ENCODE measurements around the gene ITGAD. TPM values are rescaled to one million over a fixed set of nuclear protein-coding genes. Genes with fewer than 3 reads are reported as not detected.
"Not testable (repeated sequence)": the region's sequence is repeated elsewhere in the genome, so short reads cannot be mapped to it uniquely, and the experiment has no call there.

ITGAD gene
- total and polyA plus RNA-seq, 2 donors (not counting 3 experiments of a cell fraction or from before 2014, with no cell fraction given) = not detected

DNA sequence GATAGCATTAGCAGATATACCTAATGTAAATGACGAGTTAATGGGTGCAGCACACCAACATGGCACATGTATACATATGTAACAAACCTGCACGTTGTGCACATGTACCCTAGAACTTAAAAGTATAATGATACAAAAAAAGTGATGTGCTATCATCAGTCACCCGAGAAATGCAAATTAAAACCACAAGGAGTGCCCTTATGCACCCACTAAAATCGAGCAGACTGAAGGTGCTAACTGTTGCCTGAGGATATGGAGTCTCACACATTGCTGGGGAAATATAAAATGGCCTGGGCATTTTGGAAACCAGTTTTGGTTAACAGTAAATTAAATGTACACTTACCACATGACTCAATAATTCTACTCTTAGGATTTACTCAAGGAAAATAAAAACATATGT is 45.9 kb downstream of the ITGAD start:
- FAIRE-seq; H3K27ac ChIP-seq (ENCODE audit: insufficient read depth, low read depth, low read length); H3K9ac ChIP-seq (replicated peaks; ENCODE audit: extremely low read depth, insufficient read depth, low read length); BruUV-seq (replicated peaks); dilution Hi-C loops (cut with MboI; ENCODE audit: extremely low pct_ligation_motif_present, low sequenced_read_pairs); intact Hi-C loops (cut with micrococcal nuclease); H3K4me2 ChIP-seq (ENCODE audit: insufficient read depth, low read length); DNase-seq (ENCODE audit: low read depth, low spot score); H3K79me2 ChIP-seq (ENCODE audit: control insufficient read depth, insufficient read depth, low read length); H3K4me3 ChIP-seq (replicated peaks in 1 of 3; ENCODE audit: insufficient read depth in 1 of 3, low read depth in 1 of 3, low read length in 3 of 3); H4K20me1 ChIP-seq (replicated peaks; ENCODE audit: control insufficient read depth, extremely low read depth, insufficient read depth, low read length); H2AFZ ChIP-seq (ENCODE audit: low read depth, low read length); H3K9me3 ChIP-seq (replicated peaks; ENCODE audit: control insufficient read depth, insufficient read depth, low read length); H3K4me1 ChIP-seq (ENCODE audit: control insufficient read depth, extremely low read depth, insufficient read depth, low read length); H3K36me3 ChIP-seq (ENCODE audit: control insufficient read depth in 2 of 2, extremely low read depth in 1 of 2, insufficient read depth in 2 of 2, low read length in 2 of 2); H3K9me1 ChIP-seq (replicated peaks; ENCODE audit: control insufficient read depth, extremely low read depth, insufficient read depth, low read length): not testable (repeated sequence)
- ChIA-PET POLR2A (interaction anchor here (1.1 kb wide), 1 partner anchor 322 kb away, joined by 3 read pairs; no protein-coding TSS in a partner anchor), CTCF (interaction anchor here (2.4 kb wide), 1 partner anchor 9 kb away, joined by 7 read pairs; no protein-coding TSS in a partner anchor)
- peaks cover 3 to 11% of the 10 kb centered on the region in 2 experiments for H3K27me3 ChIP-seq (ENCODE audit: control insufficient read depth in 2 of 2, insufficient read depth in 2 of 2, low read length in 2 of 2)

DNA sequence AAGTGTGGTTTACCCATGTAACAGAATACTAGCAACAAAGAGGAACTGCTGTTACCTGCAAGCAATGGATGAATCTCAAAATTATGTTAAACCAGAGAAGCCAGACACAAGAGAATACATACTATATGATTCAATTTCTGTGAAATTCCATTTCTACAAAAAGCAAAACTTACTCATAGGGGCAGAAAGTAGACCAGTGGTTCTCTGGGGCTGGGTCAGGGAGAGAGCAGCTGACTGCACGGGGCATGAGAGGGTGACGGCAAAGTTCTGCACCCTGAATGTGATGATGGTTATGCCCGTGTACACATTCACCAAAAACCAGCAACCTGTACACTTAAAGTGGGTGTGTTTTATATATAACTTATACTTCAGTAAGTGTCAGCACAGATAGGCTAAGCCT is 46.4 kb downstream of the ITGAD start:
- Histone ChIP-seq H3K27me3 (ENCODE audit: control insufficient read depth in 2 of 2, insufficient read depth in 2 of 2, low read length in 2 of 2) (peaks cover 3 to 11% of the 10 kb centered on the region in 2 experiments), H3K4me3 (replicated peaks in 1 of 3; ENCODE audit: insufficient read depth in 1 of 3, low read depth in 1 of 3, low read length in 3 of 3) (no peak overlapping the region), H3K27ac (ENCODE audit: insufficient read depth, low read depth, low read length) (no peak overlapping the region), H3K79me2 (ENCODE audit: control insufficient read depth, insufficient read depth, low read length) (no peaks in the 10 kb centered on the region), H3K9me3 (replicated peaks; ENCODE audit: control insufficient read depth, insufficient read depth, low read length) (no peaks in the 10 kb centered on the region), H4K20me1 (replicated peaks; ENCODE audit: control insufficient read depth, extremely low read depth, insufficient read depth, low read length) (no peaks in the 10 kb centered on the region), H2AFZ (ENCODE audit: low read depth, low read length) (no peak overlapping the region), H3K9ac (replicated peaks; ENCODE audit: extremely low read depth, insufficient read depth, low read length) (no peak overlapping the region), H3K36me3 (ENCODE audit: control insufficient read depth in 2 of 2, extremely low read depth in 1 of 2, insufficient read depth in 2 of 2, low read length in 2 of 2) (no peaks in the 10 kb centered on the region), H3K4me1 (ENCODE audit: control insufficient read depth, extremely low read depth, insufficient read depth, low read length) (no peaks in the 10 kb centered on the region), H3K4me2 (ENCODE audit: insufficient read depth, low read length) (no peak overlapping the region), H3K9me1 (replicated peaks; ENCODE audit: control insufficient read depth, extremely low read depth, insufficient read depth, low read length) (no peaks in the 10 kb centered on the region)
- no peak for DNase-seq (ENCODE audit: low read depth, low spot score)
- FAIRE-seq = no peak
- intact Hi-C loops (cut with micrococcal nuclease) = no loop called here
- CTCF ChIA-PET = interaction anchor here (1.2 to 2.4 kb wide), 2 partner anchors 9 to 455 kb away, joined by 6 to 7 read pairs; no protein-coding TSS in a partner anchor
- POLR2A ChIA-PET = interaction anchor here (1.1 kb wide), 1 partner anchor 323 kb away, joined by 3 read pairs; no protein-coding TSS in a partner anchor
- BruUV-seq (replicated peaks) = no TSS peak
- dilution Hi-C loops (cut with MboI; ENCODE audit: extremely low pct_ligation_motif_present, low sequenced_read_pairs) = no loop called here
- TF ChIP-seq, protein P1, sequence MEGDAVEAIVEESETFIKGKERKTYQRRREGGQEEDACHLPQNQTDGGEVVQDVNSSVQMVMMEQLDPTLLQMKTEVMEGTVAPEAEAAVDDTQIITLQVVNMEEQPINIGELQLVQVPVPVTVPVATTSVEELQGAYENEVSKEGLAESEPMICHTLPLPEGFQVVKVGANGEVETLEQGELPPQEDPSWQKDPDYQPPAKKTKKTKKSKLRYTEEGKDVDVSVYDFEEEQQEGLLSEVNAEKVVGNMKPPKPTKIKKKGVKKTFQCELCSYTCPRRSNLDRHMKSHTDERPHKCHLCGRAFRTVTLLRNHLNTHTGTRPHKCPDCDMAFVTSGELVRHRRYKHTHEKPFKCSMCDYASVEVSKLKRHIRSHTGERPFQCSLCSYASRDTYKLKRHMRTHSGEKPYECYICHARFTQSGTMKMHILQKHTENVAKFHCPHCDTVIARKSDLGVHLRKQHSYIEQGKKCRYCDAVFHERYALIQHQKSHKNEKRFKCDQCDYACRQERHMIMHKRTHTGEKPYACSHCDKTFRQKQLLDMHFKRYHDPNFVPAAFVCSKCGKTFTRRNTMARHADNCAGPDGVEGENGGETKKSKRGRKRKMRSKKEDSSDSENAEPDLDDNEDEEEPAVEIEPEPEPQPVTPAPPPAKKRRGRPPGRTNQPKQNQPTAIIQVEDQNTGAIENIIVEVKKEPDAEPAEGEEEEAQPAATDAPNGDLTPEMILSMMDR (IDR thresholded peaks at IDR 0.05; ENCODE audit: extremely low read depth in 1 of 2, insufficient read depth in 1 of 2, low read depth in 1 of 2, low read length in 2 of 2) = no peak
- TF ChIP-seq MYC (IDR thresholded peaks at IDR 0.05; ENCODE audit: low read depth, low read length) (no peak), GATA2 (IDR thresholded peaks at IDR 0.05; ENCODE audit: insufficient read depth, insufficient read length, low read depth, low read length) (no peak), POLR2AphosphoS5 (IDR thresholded peaks at IDR 0.05; ENCODE audit: insufficient read depth, low read depth, low read length) (no peak), EZH2 (IDR thresholded peaks at IDR 0.05; ENCODE audit: borderline replicate concordance, low read depth, low read length, severe bottlenecking) (no peak), FOS (IDR thresholded peaks at IDR 0.05; ENCODE audit: borderline replicate concordance, insufficient read depth, low read length) (no peak), JUN (IDR thresholded peaks at IDR 0.05; ENCODE audit: borderline replicate concordance, insufficient read depth, insufficient read length, low read depth) (no peak), POLR2A (IDR thresholded peaks at IDR 0.05; ENCODE audit: low read depth, low read length) (no peak)
- TF ChIP-seq, protein P2, sequence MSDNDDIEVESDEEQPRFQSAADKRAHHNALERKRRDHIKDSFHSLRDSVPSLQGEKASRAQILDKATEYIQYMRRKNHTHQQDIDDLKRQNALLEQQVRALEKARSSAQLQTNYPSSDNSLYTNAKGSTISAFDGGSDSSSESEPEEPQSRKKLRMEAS (IDR thresholded peaks at IDR 0.05; ENCODE audit: insufficient read depth, insufficient read length) = no peak

Data from endothelial cell of umbilical vein (primary cell).